Hepatocyte (in vitro differentiated cells): ENCODE results near the gene OBSL1. TPM values are rescaled to one million over a fixed set of nuclear protein-coding genes. Genes with fewer than 3 reads are reported as not detected.

Experiments
- DNase-seq: peaks from one replicate; pipeline ENCODE4 v3.0.0-alpha.2; 2016; ENCODE audit warnings: low spot score
- H2AFZ ChIP-seq: fragments of 200-600 bp; sonication (generic); 2 replicates; pipeline ENCODE4 v1.6.0; 2016; ENCODE audit warnings: antibody characterized with exemption, mild to moderate bottlenecking
- H3K27ac ChIP-seq: fragments of 200-600 bp; sonication (generic); 2 replicates; pipeline ENCODE4 v1.5.1; 2016; ENCODE audit warnings: mild to moderate bottlenecking
- H3K27me3 ChIP-seq: fragments of 200-600 bp; sonication (generic); 2 replicates; pipeline ENCODE4 v1.6.1; 2016
- H3K36me3 ChIP-seq: fragments of 200-600 bp; sonication (generic); replicated peaks from 2 replicates; pipeline ENCODE4 v1.5.1; 2016; ENCODE audit warnings: low read depth; ENCODE audit not compliant: insufficient read depth
- H3K4me1 ChIP-seq: fragments of 200-600 bp; sonication (generic); 2 replicates; pipeline ENCODE4 v1.5.1; 2016; ENCODE audit warnings: mild to moderate bottlenecking, moderate library complexity; ENCODE audit not compliant: insufficient read depth
- H3K4me2 ChIP-seq: fragments of 200-600 bp; sonication (generic); 2 replicates; pipeline ENCODE4 v1.6.0; 2016
- H3K4me3 ChIP-seq: fragments of 200-600 bp; sonication (generic); 2 replicates; pipeline ENCODE4 v1.5.1; 2016; ENCODE audit warnings: mild to moderate bottlenecking
- H3K79me2 ChIP-seq: fragments of 200-600 bp; sonication (generic); 2 replicates; pipeline ENCODE4 v1.6.0; 2017; ENCODE audit warnings: mild to moderate bottlenecking
- H3K9me2 ChIP-seq: fragments of 200-600 bp; sonication (generic); replicated peaks from 2 replicates; pipeline ENCODE4 v1.6.0; 2017; ENCODE audit warnings: mild to moderate bottlenecking; ENCODE audit not compliant: insufficient read depth
- H3K9me3 ChIP-seq: fragments of 200-600 bp; sonication (generic); 2 replicates; pipeline ENCODE4 v1.5.1; 2016; ENCODE audit warnings: low read depth, mild to moderate bottlenecking
- H4K20me1 ChIP-seq: fragments of 200-600 bp; sonication (generic); 2 replicates; pipeline ENCODE4 v1.6.0; 2016; ENCODE audit warnings: mild to moderate bottlenecking; ENCODE audit not compliant: insufficient read depth, poor library complexity, severe bottlenecking
- EZH2 ChIP-seq: fragments of 200-600 bp; sonication (generic); IDR thresholded peaks from 2 replicates; pipeline ENCODE4 v1.6.1; 2016; ENCODE audit warnings: antibody characterized with exemption, mild to moderate bottlenecking, borderline replicate concordance
- EZH2phosphoT487 ChIP-seq: fragments of 200-600 bp; sonication (generic); IDR thresholded peaks from one replicate; pipeline ENCODE4 v1.6.1; 2018; ENCODE audit warnings: antibody characterized with exemption, mild to moderate bottlenecking, low read depth, moderate library complexity; ENCODE audit not compliant: unreplicated experiment, severe bottlenecking
- WGBS: methylation state at CpG from one replicate; pipeline ENCODE4 v1.1.6; 2016; ENCODE audit warnings: low lambda C conversion rate; ENCODE audit errors: missing lambda C conversion rate; 5-methylcytosine and 5-hydroxymethylcytosine counted together
- polyA plus RNA-seq: library from polyadenylated mRNA; unstranded; fragments of >200 nt; fragmentation: Nextera tagmentation; extraction: Ambion mirVana; gene quantifications from 2 replicates; pipeline ENCODE4 v1.2.1, GENCODE V29; 2016
- total RNA-seq: library from RNA; depleted of rRNA; stranded (reverse); fragments of >200 nt; gene quantifications from 2 replicates; pipeline ENCODE4 v1.2.3, GENCODE V29; 2014
- TF ChIP-seq, protein P1 (sequence below): fragments of 200-600 bp; sonication (generic); IDR thresholded peaks from 2 replicates; pipeline ENCODE4 v1.5.1; 2016; ENCODE audit warnings: antibody characterized with exemption, mild to moderate bottlenecking; ENCODE audit not compliant: poor library complexity

The OBSL1 gene
- total and polyA plus RNA-seq, 2 experiments from 2014 or later = 61.0 to 84.6 TPM

DNA sequence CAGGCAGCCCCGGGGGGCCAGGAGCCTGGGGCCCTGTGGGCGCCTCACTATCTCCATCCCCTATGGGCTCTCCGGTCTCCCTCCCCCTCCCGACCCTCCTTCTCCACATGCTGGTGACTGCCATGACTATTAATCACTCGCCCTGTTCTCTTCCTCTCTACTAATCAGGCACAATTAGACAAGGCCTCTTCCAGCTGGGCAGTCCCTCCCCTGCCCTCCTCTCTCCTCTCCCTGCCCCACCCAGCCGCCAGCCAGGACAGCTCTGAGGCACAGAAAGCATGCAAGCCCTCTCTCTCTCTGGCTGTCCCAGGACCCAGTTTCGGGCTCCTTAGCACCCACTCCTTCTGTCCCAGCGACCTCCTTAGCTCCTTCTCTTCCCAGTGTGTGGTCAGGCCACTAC, 51.3 kb downstream of the OBSL1 start:
- DNase-seq = no peak
- peaks cover 26% of the 10 kb centered on the region for H3K4me1 ChIP-seq
- no peak overlapping the region for H3K4me3 ChIP-seq
- H3K9me2 ChIP-seq = no peaks in the 10 kb centered on the region
- TF ChIP-seq EZH2 = no peak
- no peak for TF ChIP-seq EZH2phosphoT487
- TF ChIP-seq, protein P1, sequence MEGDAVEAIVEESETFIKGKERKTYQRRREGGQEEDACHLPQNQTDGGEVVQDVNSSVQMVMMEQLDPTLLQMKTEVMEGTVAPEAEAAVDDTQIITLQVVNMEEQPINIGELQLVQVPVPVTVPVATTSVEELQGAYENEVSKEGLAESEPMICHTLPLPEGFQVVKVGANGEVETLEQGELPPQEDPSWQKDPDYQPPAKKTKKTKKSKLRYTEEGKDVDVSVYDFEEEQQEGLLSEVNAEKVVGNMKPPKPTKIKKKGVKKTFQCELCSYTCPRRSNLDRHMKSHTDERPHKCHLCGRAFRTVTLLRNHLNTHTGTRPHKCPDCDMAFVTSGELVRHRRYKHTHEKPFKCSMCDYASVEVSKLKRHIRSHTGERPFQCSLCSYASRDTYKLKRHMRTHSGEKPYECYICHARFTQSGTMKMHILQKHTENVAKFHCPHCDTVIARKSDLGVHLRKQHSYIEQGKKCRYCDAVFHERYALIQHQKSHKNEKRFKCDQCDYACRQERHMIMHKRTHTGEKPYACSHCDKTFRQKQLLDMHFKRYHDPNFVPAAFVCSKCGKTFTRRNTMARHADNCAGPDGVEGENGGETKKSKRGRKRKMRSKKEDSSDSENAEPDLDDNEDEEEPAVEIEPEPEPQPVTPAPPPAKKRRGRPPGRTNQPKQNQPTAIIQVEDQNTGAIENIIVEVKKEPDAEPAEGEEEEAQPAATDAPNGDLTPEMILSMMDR = no peak
- no peaks in the 10 kb centered on the region for H3K79me2 ChIP-seq
- no peak overlapping the region for H3K4me2 ChIP-seq
- H4K20me1 ChIP-seq = no peaks in the 10 kb centered on the region
- 95% methylated on average over 6 of the region's 8 CpGs for WGBS
- H3K27me3 ChIP-seq = peaks cover 66% of the 10 kb centered on the region
- H3K9me3 ChIP-seq = no peaks in the 10 kb centered on the region
- H3K27ac ChIP-seq = no peak overlapping the region
- no peaks in the 10 kb centered on the region for H3K36me3 ChIP-seq
- H2AFZ ChIP-seq = no peak overlapping the region

DNA sequence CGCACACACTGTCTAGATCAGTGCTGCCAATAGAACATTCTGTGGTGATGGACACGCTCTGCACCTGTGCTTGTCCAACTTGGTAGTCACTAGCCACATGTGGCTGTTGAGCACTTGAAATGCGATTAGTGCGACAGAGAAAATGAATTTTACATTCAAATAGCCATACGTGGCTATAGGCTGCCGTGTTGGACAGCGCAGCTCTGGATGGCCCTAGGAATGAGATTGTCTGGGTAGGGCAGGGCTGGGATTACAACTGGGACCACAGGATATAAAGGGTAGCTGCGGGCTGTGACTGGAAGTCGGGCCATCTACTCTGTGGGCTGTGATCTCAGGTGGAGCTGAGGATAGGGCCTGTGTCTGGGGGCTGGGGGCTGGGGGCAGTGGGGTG, 51.8 kb downstream of the OBSL1 start:
- Histone ChIP-seq H3K27ac (no peak overlapping the region), H3K27me3 (peaks cover 67% of the 10 kb centered on the region), H3K79me2 (no peaks in the 10 kb centered on the region), H2AFZ (no peak overlapping the region), H3K9me2 (no peaks in the 10 kb centered on the region), H3K9me3 (no peaks in the 10 kb centered on the region), H3K36me3 (no peaks in the 10 kb centered on the region), H3K4me1 (peaks cover 26% of the 10 kb centered on the region), H3K4me2 (no peak overlapping the region), H4K20me1 (no peaks in the 10 kb centered on the region), H3K4me3 (no peak overlapping the region)
- 90% methylated on average over 9 of the region's 9 CpGs for WGBS
- no peak for DNase-seq
- TF ChIP-seq, protein P1 = no peak
- TF ChIP-seq EZH2 = no peak
- no peak for TF ChIP-seq EZH2phosphoT487

- H4K20me1 ChIP-seq = no peaks in the 10 kb centered on the region
- peaks cover 67% of the 10 kb centered on the region for H3K27me3 ChIP-seq
- no peak for TF ChIP-seq EZH2phosphoT487
- no peak for TF ChIP-seq EZH2
- TF ChIP-seq, protein P1 = no peak
- no peak overlapping the region for H3K27ac ChIP-seq
- no peak for DNase-seq
- no peak overlapping the region for H3K4me2 ChIP-seq
- H2AFZ ChIP-seq = no peak overlapping the region
- no peaks in the 10 kb centered on the region for H3K9me2 ChIP-seq
- no peak overlapping the region for H3K4me3 ChIP-seq
- H3K9me3 ChIP-seq = no peaks in the 10 kb centered on the region
- H3K4me1 ChIP-seq = peaks cover 27% of the 10 kb centered on the region
- 65% methylated on average over 10 of the region's 10 CpGs for WGBS
- H3K79me2 ChIP-seq = no peaks in the 10 kb centered on the region
- no peaks in the 10 kb centered on the region for H3K36me3 ChIP-seq
Measured at GRCh38 chr2:219517954-219518778, 53.2 kb downstream of the OBSL1 start.
